Measurements from ENCODE around the gene CACNA1I.
"Not testable (repeated sequence)": the region's sequence is repeated elsewhere in the genome, so short reads cannot be mapped to it uniquely, and the experiment has no call there.

The CACNA1I gene

GRCh38 chr22:39570665-39571064, at the start of gene CACNA1I:
Gene CACNA1I (plus strand): TSS chr22:39570753. CDS start chr22:39570753, 0 bp downstream.
- DNase-seq, result no peak

- DNase-seq, result not testable (repeated sequence)
Observed at GRCh38 chr22:39521106-39521885, 49.3 kb upstream of the CACNA1I start.

DNA sequence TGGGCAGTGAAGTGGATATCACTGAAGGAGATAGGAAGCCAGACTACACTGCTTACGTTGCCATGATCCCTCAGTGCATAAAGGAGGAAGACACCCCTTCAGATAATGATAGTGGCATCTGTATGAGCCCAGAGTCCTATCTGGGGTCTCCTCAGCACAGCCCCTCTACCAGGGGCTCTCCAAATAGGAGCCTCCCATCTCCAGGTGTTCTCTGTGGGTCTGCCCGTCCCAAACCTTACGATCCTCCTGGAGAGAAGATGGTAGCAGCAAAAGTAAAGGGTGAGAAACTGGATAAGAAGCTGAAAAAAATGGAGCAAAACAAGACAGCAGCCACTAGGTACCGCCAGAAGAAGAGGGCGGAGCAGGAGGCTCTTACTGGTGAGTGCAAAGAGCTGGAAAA, 48.5 kb upstream of the CACNA1I start:
- DNase-seq, result not testable (repeated sequence)

GRCh38 chr22:39522567-39523300, 47.8 kb upstream of the CACNA1I start:
- peak; percentile 43 for DNase-seq

DNA sequence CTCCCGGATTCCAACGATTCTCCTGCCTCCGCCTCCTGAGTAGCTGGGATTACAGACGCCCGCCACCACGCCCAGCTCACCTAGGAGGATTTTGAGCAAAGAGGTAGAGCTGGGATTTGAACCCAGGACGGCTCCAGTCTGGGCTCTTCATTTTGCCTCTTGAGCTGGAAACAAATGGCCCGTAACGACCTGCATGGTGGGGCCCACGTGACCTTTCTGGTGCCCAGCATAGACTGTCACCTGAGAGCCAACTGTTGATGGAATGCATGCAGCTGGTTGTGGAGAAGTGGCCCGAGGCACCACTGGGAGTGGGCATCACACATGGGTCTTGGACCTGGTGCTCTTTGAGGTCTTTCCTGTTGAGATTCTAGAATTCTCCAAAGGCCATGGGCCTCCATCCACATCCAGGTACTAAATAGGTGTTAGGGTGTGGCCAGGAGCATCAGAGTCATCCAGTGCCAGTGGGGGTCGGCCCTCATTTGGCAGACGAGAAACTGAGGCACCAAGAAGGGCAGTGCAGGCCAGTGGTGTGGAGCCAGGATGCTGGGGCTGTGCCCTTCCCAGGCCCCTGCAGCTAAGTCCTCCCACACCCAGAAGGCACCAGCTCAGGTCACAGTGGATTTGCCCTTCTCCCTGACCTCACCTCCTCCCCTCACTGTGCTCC, 46.3 kb upstream of the CACNA1I start:
- no peak for DNase-seq

DNA sequence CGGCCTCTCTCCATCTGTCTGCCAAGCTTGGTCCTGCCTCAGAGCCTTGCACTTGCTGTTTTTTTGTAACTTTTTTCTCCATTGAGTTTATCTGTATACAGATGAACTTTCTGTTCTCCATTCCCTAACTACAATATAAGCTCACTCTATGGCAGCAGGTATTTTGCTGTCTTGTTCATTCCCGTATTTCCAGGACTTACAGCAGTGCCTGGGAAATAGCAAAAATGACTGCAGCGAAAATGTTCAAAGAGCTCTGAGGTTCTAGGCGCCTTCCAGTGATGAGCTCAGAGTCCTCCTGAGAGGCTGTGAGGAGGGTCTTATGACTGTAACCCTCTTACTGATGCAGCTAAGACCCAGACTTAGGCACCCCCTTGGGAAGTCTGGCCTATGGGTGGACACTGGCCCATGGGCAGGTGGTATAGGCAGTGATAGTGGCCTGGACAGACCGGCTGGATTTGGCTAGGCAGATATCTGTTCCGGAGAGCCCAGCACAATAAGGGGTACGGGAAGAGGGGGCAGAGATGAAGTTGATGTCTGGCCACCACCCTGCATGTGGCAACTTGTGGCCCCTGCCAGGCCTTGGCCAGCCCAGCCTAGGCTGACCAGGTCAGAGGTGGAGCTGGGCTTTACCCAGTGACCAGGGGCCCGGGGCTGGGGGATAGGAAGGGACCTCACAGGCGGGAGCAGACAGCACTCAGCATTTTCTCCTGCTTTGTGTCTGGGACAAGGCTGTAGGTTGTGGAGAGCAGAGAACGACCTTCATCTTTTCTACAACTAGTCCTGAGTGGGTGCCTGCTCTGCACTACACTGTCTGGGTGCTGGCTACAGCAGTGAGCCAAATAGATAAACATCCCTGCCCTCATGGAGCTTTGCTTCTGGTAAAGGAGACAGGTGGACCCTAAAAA, 45.5 kb upstream of the CACNA1I start:
- no peak for DNase-seq

DNA sequence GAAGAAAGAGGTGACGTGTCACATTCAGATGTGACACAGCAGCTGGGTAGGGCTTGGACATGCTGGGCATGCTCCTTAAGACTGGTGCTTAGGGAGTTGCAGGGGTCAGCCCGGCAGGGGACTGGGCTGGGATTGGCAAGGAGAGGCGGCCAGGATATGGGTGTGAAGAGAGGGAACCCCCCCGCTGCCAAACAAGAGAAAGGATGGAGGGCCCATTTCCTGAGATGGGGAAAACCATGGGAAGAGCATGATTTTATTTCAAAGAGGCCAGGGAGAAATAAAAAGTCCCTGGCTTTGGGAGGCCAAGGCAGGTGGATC, 44.9 kb upstream of the CACNA1I start:
- no peak for DNase-seq

DNA sequence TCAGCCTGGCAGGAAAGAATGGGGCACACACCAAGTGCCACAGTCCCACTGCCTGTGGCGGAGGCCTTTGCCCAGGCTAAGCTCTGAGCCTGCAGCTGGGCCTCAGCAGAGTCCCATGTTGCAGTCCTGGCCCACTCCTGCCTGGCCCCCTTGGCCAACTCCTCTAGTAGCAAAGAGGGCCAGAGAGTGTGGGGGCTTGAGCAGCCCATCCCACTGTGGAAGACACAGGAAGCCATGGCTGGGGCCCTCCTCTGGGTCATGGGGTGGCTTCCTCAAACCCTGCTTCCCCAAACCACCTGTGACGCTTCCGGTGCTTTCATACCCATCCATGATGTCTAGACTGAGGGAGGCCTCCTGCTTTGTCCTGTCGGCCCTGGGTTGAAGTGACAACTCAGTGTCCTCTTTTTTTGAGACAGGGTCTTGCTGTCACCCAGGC, 43.8 kb upstream of the CACNA1I start:
- no peak for DNase-seq

- DNase-seq, result no peak
Observed at GRCh38 chr22:39527481-39527961, 43.0 kb upstream of the CACNA1I start.

GRCh38 chr22:39528080-39528661, 42.4 kb upstream of the CACNA1I start:
- no peak for DNase-seq

GRCh38 chr22:39528681-39529486, 41.7 kb upstream of the CACNA1I start:
- peak; percentile 93 for DNase-seq

GRCh38 chr22:39529487-39529851, 41.1 kb upstream of the CACNA1I start:
- no peak for DNase-seq

DNA sequence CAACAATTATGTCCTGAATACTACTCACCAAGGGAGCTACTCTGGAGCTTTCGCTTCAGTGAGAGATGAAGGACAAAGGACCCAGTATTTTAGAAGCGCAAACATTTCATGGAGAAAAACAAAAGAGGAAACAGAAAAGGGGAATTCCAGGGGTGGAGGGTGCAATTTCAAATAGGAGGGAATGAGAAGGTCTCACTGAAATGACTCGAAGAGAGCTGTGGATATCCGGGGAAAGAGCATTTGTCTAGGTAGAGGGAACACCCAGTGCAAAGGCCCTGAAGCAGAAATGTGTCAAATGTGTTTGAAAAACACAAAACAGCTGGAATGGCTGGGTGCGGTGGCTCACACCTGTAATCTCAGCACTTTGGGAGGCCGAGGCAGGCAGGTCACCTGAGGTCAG, 40.4 kb upstream of the CACNA1I start:
- no peak for DNase-seq

GRCh38 chr22:39530692-39531331, 39.7 kb upstream of the CACNA1I start:
- DNase-seq, result no peak

DNA sequence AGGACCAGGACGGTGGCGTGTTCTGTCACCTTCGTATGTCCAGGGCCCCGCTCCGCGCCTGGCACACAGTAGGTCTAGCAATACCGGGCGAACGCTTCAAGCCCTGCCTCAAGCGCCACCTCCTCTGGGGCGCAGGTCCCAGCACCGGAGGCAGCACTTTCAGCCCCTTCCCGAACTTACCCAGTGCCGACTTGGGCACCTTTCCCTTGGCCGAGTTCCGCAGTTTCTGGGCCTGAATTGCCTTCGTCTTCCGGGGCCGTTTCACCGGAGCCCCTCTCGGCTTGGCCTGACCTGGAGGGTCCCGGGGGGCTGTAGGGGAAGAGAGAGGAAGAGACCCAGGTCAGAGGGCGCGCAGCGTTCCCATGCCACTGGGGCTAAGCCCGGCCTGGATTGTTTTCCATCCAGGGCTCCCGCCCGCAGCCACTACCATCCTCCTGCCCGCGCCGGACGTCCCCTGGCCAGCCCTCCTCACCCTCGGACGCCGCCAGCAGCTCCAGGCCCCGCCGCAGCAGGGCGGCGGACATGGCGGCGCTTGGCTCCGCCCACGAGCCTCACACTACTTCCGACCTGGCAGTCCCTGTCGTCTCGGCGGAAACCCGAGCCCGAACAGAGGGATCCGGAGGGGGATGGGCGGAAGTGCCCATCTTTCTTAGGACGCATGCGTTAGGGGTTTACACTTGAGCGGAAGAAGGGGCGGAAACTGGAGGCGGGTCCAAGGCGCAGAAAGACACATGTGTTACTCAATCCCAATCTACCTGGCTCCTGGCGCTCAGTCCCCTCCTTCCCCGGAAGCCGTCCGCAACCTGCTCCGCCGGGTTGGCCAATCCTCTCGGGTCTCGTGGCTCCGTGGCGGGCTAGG, 38.1 kb upstream of the CACNA1I start, which contains the start of gene RPS19BP1:
Gene RPS19BP1 (minus strand): TSS at position 534 of the 859 bp plus-strand sequence. CDS start 10 bp downstream, at position 524.
- DNase-seq, result peak; percentile 100

GRCh38 chr22:39534092-39534506, 36.5 kb upstream of the CACNA1I start:
- DNase-seq, result no peak

- peak; percentile 87 for DNase-seq
Observed at GRCh38 chr22:39534591-39535356, 35.8 kb upstream of the CACNA1I start.

DNA sequence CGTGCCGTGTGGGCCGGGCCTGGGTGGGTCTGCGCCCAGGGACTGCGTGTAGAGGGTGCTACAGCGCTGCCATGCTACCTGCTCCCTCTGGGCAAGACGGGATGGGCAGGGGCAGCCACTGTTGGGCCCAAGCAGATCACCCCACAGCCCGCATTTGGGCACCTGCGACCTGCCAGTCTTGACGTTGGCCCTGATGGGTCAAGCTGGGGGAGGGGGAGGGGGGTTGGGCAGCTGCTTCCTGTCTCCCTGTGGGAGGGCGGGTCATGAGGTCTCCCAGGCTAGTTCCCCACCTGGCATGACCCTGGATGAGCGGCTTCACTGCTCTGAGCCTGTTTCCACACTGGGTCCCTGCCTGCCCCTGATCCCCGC, 35.2 kb upstream of the CACNA1I start:
- DNase-seq, result no peak

Measured in stimulated activated CD4-positive, alpha-beta T cell treated with anti-CD3 and anti-CD28 coated beads, Interleukin-4, amount 100 ng/mL, for 24 hours (primary cell).